A549 (cell line): ENCODE results near the gene MIOX. TPM values are rescaled to one million over a fixed set of nuclear protein-coding genes. Genes with fewer than 3 reads are reported as not detected.

Experiments used
- ATAC-seq, 2 experiments: fragments of 200-7000 bp in 1 of 2; fragments of >200 bp in 1 of 2; cut with Nextera tagmentation in 1 of 2; cut with Tn5 transposase in 1 of 2; 3 replicates each; pipeline versions ENCODE4 v1.8.0 to v1.9.1; 2018 to 2020; ENCODE audit warnings: mild to moderate bottlenecking in 1 of 2, moderate library complexity in 1 of 2
- CTCF ChIA-PET: fragments of 300-600 bp; sonication (Branson Sonifier 250); formaldehyde crosslinking; extraction: SDS; loops from one replicate; lab custom pipeline; 2021; ENCODE audit warnings: antibody characterized with exemption, inconsistent platforms; lab: Yijun Ruan, JAX
- POLR2A ChIA-PET: fragments of 350-600 bp; formaldehyde crosslinking; extraction: SDS; loops from one replicate; lab custom pipeline; 2021; ENCODE audit warnings: antibody characterized with exemption, inconsistent platforms; lab: Yijun Ruan, JAX
- DNase-seq, 2 experiments: peaks; one replicate each; pipeline versions ENCODE4 v3.0.0 to v3.0.0-alpha.2; 2011 to 2016; ENCODE audit warnings: low read depth in 1 of 2, low spot score in 1 of 2
- FAIRE-seq: peaks from 2 replicates; lab custom pipeline; 2011; peaks lifted over from hg19 to GRCh38; lab: Jason Lieb, UNC
- H3K27ac ChIP-seq, 2 experiments: fragments of >200 bp; sonication (Bioruptor Twin); formaldehyde crosslinking; 3 replicates each; pipeline ENCODE4 v1.5.1; 2016 to 2017
- H3K4me1 ChIP-seq: fragments of >200 bp; sonication (Bioruptor Twin); formaldehyde crosslinking; 3 replicates; pipeline ENCODE4 v1.6.1; 2016
- H3K4me2 ChIP-seq: fragments of >200 bp; sonication (Bioruptor Twin); formaldehyde crosslinking; 3 replicates; pipeline ENCODE4 v1.6.1; 2016
- H3K4me3 ChIP-seq: fragments of >200 bp; sonication (Bioruptor Twin); formaldehyde crosslinking; 3 replicates; pipeline ENCODE4 v1.5.1; 2016
- H3K9me3 ChIP-seq: fragments of >200 bp; sonication (Bioruptor Twin); formaldehyde crosslinking; 3 replicates; pipeline ENCODE4 v1.6.1; 2016
- CEBPB ChIP-seq, 2 experiments: fragments of >200 bp in 1 of 2; sonication (Bioruptor Twin) in 1 of 2; formaldehyde crosslinking in 1 of 2; IDR thresholded peaks; 2 replicates each; pipeline ENCODE4 v1.6.1; 2012 to 2016
- EHMT2 ChIP-seq: fragments of 200-600 bp; sonication (generic); IDR thresholded peaks from 2 replicates; pipeline ENCODE4 v1.6.1; 2016; ENCODE audit warnings: antibody characterized with exemption, low read depth, mild to moderate bottlenecking, moderate library complexity
- ESRRA ChIP-seq: fragments of 150-350 bp; IDR thresholded peaks from 2 replicates; pipeline ENCODE4 v1.6.1; 2014; ENCODE audit warnings: mild to moderate bottlenecking, low read length, borderline replicate concordance
- FOXS1 ChIP-seq: fragments of 250-450 bp; sonication (Bioruptor Pico); IDR thresholded peaks from 2 replicates; pipeline ENCODE4 v1.5.0; 2020; ENCODE audit warnings: mild to moderate bottlenecking, moderate library complexity
- HDAC2 ChIP-seq: fragments of 200-600 bp; sonication (generic); IDR thresholded peaks from 2 replicates; pipeline ENCODE4 v1.6.1; 2016
- JUNB ChIP-seq: fragments of >200 bp; sonication (Bioruptor Twin); formaldehyde crosslinking; IDR thresholded peaks from 2 replicates; pipeline ENCODE4 v1.6.1; 2016
- PHF8 ChIP-seq: fragments of 200-600 bp; sonication (generic); IDR thresholded peaks from 2 replicates; pipeline ENCODE4 v1.6.1; 2016; ENCODE audit warnings: low read depth, mild to moderate bottlenecking, antibody characterized with exemption, moderate library complexity, borderline replicate concordance
- POLR2AphosphoS2 ChIP-seq: conservative IDR thresholded peaks from 2 replicates; pipeline ENCODE4 v1.6.1; 2012; ENCODE audit warnings: low read length, improper control_type of control experiment, inconsistent platforms
- RAD21 ChIP-seq, 2 experiments: fragments of >200 bp in 1 of 2; sonication (Bioruptor Twin) in 1 of 2; formaldehyde crosslinking in 1 of 2; IDR thresholded peaks in 1 of 2; conservative IDR thresholded peaks in 1 of 2; 2 replicates in 1 of 2; 3 replicates in 1 of 2; pipeline ENCODE4 v1.6.1; 2012 to 2018; ENCODE audit warnings: inconsistent platforms in 1 of 2
- RARB ChIP-seq: fragments of 250-450 bp; sonication (Bioruptor Pico); IDR thresholded peaks from 2 replicates; pipeline ENCODE4 v1.8.0; 2021; ENCODE audit warnings: mild to moderate bottlenecking, moderate library complexity
- RCOR1 ChIP-seq: fragments of 150-350 bp; IDR thresholded peaks from 2 replicates; pipeline ENCODE4 v1.6.1; 2014; ENCODE audit warnings: antibody characterized with exemption, low read length, low read depth
- RFX5 ChIP-seq: fragments of 450-650 bp; IDR thresholded peaks from 2 replicates; pipeline ENCODE4 v1.7.1; 2014; ENCODE audit warnings: antibody characterized with exemption, mild to moderate bottlenecking, moderate library complexity
- SMC3 ChIP-seq: fragments of >200 bp; sonication (Bioruptor Twin); formaldehyde crosslinking; IDR thresholded peaks from 3 replicates; pipeline ENCODE4 v1.6.1; 2018; ENCODE audit warnings: inconsistent platforms
- TFCP2L1 ChIP-seq: fragments of 250-450 bp; sonication (Bioruptor Pico); IDR thresholded peaks from 2 replicates; pipeline ENCODE4 v1.5.0; 2021; ENCODE audit warnings: mild to moderate bottlenecking
- ZFP36 ChIP-seq: fragments of 450-650 bp; IDR thresholded peaks from 2 replicates; pipeline ENCODE4 v1.6.1; 2014; ENCODE audit warnings: borderline replicate concordance; ENCODE audit not compliant: partially characterized antibody
- ZNF302 ChIP-seq: fragments of 250-450 bp; sonication (Bioruptor Pico); IDR thresholded peaks from 2 replicates; pipeline ENCODE4 v1.9.0; 2021; ENCODE audit warnings: inconsistent platforms, mild to moderate bottlenecking, moderate library complexity
- ZSCAN20 ChIP-seq: fragments of 250-450 bp; sonication (Bioruptor Pico); IDR thresholded peaks from 2 replicates; pipeline ENCODE4 v1.8.0; 2022; ENCODE audit warnings: mild to moderate bottlenecking, moderate library complexity
- WGBS: methylation state at CpG from one replicate; pipeline ENCODE4 v1.1.6; 2017; ENCODE audit errors: missing lambda C conversion rate; 5-methylcytosine and 5-hydroxymethylcytosine counted together
- polyA plus RNA-seq, 4 experiments: library from polyadenylated mRNA; depleted of rRNA in 3 of 4; stranded (reverse); fragments of >200 nt; fragmentation: RNase III in 1 of 4; extraction: RNeasy Plus Mini Kit Qiagen cat#74134 plus additional on column Dnase treatment in 1 of 4; gene quantifications; 2 replicates in 3 of 4; 3 replicates in 1 of 4; pipeline ENCODE4 v1.2.3, GENCODE V29; 2011 to 2017
- TF ChIP-seq, protein P1 (sequence below): fragments of 450-650 bp; IDR thresholded peaks from 2 replicates; pipeline ENCODE4 v1.6.1; 2014; ENCODE audit warnings: antibody characterized with exemption
- TF ChIP-seq, protein P2 (sequence below): fragments of 200-600 bp; sonication (generic); IDR thresholded peaks from 2 replicates; pipeline ENCODE4 v1.6.1; 2016; ENCODE audit warnings: antibody characterized with exemption, mild to moderate bottlenecking, moderate library complexity
- TF ChIP-seq, protein P3 (sequence below): IDR thresholded peaks from 2 replicates; pipeline ENCODE4 v1.6.1; 2012

The MIOX gene
- polyA plus RNA-seq, 2 of the 4 experiments (the other 2 are of a cell fraction) = 0.08 TPM; not detected in 1

GRCh38 chr22:50516068-50516467, 29.4 kb downstream of the MIOX start:
- H3K4me2 ChIP-seq = no peak overlapping the region
- no peaks in the 10 kb centered on the region for H3K4me1 ChIP-seq
- FAIRE-seq (no peak), ATAC-seq (no peak), DNase-seq (no peak)
- H3K27ac ChIP-seq = no peak overlapping the region
- TF ChIP-seq FOXS1 (no peak), ZFP36 (no peak), PHF8 (no peak), TFCP2L1 (no peak), ZNF302 (CRISPR knock-in tag) (no peak), HDAC2 (no peak), RFX5 (no peak), RAD21 (conservative IDR thresholded peaks at IDR 0.05 in 1 of 2, IDR thresholded peaks at IDR 0.05 in 1 of 2) (no peak), ESRRA (no peak), CEBPB (IDR thresholded peaks at IDR 0.05) (no peak), RARB (no peak), POLR2AphosphoS2 (no peak), JUNB (no peak)
- TF ChIP-seq, protein P1, sequence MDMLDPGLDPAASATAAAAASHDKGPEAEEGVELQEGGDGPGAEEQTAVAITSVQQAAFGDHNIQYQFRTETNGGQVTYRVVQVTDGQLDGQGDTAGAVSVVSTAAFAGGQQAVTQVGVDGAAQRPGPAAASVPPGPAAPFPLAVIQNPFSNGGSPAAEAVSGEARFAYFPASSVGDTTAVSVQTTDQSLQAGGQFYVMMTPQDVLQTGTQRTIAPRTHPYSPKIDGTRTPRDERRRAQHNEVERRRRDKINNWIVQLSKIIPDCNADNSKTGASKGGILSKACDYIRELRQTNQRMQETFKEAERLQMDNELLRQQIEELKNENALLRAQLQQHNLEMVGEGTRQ = no peak
- TF ChIP-seq, protein P2, sequence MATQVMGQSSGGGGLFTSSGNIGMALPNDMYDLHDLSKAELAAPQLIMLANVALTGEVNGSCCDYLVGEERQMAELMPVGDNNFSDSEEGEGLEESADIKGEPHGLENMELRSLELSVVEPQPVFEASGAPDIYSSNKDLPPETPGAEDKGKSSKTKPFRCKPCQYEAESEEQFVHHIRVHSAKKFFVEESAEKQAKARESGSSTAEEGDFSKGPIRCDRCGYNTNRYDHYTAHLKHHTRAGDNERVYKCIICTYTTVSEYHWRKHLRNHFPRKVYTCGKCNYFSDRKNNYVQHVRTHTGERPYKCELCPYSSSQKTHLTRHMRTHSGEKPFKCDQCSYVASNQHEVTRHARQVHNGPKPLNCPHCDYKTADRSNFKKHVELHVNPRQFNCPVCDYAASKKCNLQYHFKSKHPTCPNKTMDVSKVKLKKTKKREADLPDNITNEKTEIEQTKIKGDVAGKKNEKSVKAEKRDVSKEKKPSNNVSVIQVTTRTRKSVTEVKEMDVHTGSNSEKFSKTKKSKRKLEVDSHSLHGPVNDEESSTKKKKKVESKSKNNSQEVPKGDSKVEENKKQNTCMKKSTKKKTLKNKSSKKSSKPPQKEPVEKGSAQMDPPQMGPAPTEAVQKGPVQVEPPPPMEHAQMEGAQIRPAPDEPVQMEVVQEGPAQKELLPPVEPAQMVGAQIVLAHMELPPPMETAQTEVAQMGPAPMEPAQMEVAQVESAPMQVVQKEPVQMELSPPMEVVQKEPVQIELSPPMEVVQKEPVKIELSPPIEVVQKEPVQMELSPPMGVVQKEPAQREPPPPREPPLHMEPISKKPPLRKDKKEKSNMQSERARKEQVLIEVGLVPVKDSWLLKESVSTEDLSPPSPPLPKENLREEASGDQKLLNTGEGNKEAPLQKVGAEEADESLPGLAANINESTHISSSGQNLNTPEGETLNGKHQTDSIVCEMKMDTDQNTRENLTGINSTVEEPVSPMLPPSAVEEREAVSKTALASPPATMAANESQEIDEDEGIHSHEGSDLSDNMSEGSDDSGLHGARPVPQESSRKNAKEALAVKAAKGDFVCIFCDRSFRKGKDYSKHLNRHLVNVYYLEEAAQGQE = no peak
- TF ChIP-seq, protein P3, sequence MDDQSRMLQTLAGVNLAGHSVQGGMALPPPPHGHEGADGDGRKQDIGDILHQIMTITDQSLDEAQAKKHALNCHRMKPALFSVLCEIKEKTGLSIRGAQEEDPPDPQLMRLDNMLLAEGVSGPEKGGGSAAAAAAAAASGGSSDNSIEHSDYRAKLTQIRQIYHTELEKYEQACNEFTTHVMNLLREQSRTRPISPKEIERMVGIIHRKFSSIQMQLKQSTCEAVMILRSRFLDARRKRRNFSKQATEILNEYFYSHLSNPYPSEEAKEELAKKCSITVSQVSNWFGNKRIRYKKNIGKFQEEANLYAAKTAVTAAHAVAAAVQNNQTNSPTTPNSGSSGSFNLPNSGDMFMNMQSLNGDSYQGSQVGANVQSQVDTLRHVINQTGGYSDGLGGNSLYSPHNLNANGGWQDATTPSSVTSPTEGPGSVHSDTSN = no peak
- H3K4me3 ChIP-seq = no peak overlapping the region
- ChIA-PET CTCF (interaction anchor here (2.2 kb wide), 1 partner anchor 10 kb away, joined by 7 read pairs; the partner anchor contains the start of gene SCO2), POLR2A (no interaction called here)
- 100% methylated on average over 6 of the region's 8 CpGs for WGBS
- H3K9me3 ChIP-seq = no peaks in the 10 kb centered on the region

- TF ChIP-seq EHMT2 (no peak), ZSCAN20 (CRISPR knock-in tag) (no peak), SMC3 (no peak), RCOR1 (no peak)
- DNase-seq = no peak
- WGBS = 98% methylated on average over 16 of the region's 16 CpGs
- H3K9me3 ChIP-seq = no peaks in the 10 kb centered on the region
- H3K4me1 ChIP-seq = no peaks in the 10 kb centered on the region
- no peak overlapping the region for H3K27ac ChIP-seq
- no peak overlapping the region for H3K4me3 ChIP-seq
- no peak overlapping the region for H3K4me2 ChIP-seq
- ChIA-PET POLR2A (no interaction called here), CTCF (interaction anchor here (2.2 kb wide), 1 partner anchor 9 kb away, joined by 7 read pairs; the partner anchor contains the start of gene SCO2)
- no peak for FAIRE-seq
- ATAC-seq = no peak
Measured at GRCh38 chr22:50516891-50517290, 30.2 kb downstream of the MIOX start.
